IMR-90 (cell line): ENCODE results near the gene PDE4B. TPM values are rescaled to one million over a fixed set of nuclear protein-coding genes. Genes with fewer than 3 reads are reported as not detected.

ENCODE experiments used
- ATAC-seq: fragments of 200-7000 bp; cut with Tn5 transposase; 2 replicates; pipeline ENCODE4 v1.9.1; 2020; ENCODE audit warnings: low read depth, mild to moderate bottlenecking, moderate library complexity
- BruUV-seq: library from RNA; stranded (reverse); fragments of 400-500 nt; replicated peaks from 2 replicates; lab custom pipeline; 2021; lab: Mats Ljungman, UMichigan
- CTCF ChIA-PET: fragments of 300-600 bp; formaldehyde crosslinking; extraction: SDS; loops from one replicate; lab custom pipeline; 2021; ENCODE audit warnings: antibody characterized with exemption; lab: Yijun Ruan, JAX
- POLR2A ChIA-PET: fragments of 300-600 bp; sonication (Branson Sonifier 250); formaldehyde crosslinking; loops from one replicate; lab custom pipeline; 2022; ENCODE audit warnings: antibody characterized with exemption; ENCODE audit not compliant: unreplicated experiment; lab: Charles Lee
- DNase-seq: peaks from one replicate; pipeline ENCODE4 v3.0.0; 2013
- H2AFZ ChIP-seq: replicated peaks from 2 replicates; pipeline ENCODE3; 2013; ENCODE audit warnings: low read length, mild to moderate bottlenecking; ENCODE audit not compliant: poor library complexity
- H2AK5ac ChIP-seq: 2 replicates; pipeline ENCODE4 v1.6.1; 2013; ENCODE audit warnings: low read depth, low read length, inconsistent platforms
- H2AK9ac ChIP-seq: replicated peaks from 2 replicates; pipeline ENCODE3; 2013; ENCODE audit warnings: mild to moderate bottlenecking, low read depth, low read length, moderate library complexity; ENCODE audit not compliant: poor library complexity
- H2BK120ac ChIP-seq: 2 replicates; pipeline ENCODE4 v1.6.1; 2013; ENCODE audit warnings: low read depth, low read length, inconsistent platforms
- H2BK15ac ChIP-seq: 3 replicates; pipeline ENCODE4 v1.6.1; 2013; ENCODE audit warnings: low read depth, low read length, inconsistent platforms
- H2BK20ac ChIP-seq: 2 replicates; pipeline ENCODE4 v1.6.1; 2013; ENCODE audit warnings: low read depth, mild to moderate bottlenecking, inconsistent platforms, low read length, moderate library complexity
- H2BK5ac ChIP-seq: 2 replicates; pipeline ENCODE4 v1.6.1; 2013; ENCODE audit warnings: mild to moderate bottlenecking, low read depth, low read length, inconsistent platforms; ENCODE audit not compliant: poor library complexity, severe bottlenecking
- H3K14ac ChIP-seq: replicated peaks from 2 replicates; pipeline ENCODE4 v1.6.1; 2013; ENCODE audit warnings: low read depth, low read length, inconsistent platforms
- H3K18ac ChIP-seq: 2 replicates; pipeline ENCODE4 v1.6.1; 2013; ENCODE audit warnings: low read depth, low read length, control low read depth
- H3K23ac ChIP-seq: 2 replicates; pipeline ENCODE4 v1.6.1; 2013; ENCODE audit warnings: low read depth, low read length, inconsistent platforms
- H3K27ac ChIP-seq: 2 replicates; pipeline ENCODE4 v1.5.1; 2013; ENCODE audit warnings: mild to moderate bottlenecking, control low read depth, low read length; ENCODE audit not compliant: insufficient read depth
- H3K27me3 ChIP-seq: 2 replicates; pipeline ENCODE4 v1.6.1; 2013; ENCODE audit warnings: low read length; ENCODE audit not compliant: control insufficient read depth, insufficient read depth
- H3K36me3 ChIP-seq: 2 replicates; pipeline ENCODE4 v1.6.1; 2013; ENCODE audit warnings: low read length, mixed read lengths; ENCODE audit not compliant: control insufficient read depth, insufficient read depth
- H3K4ac ChIP-seq: 2 replicates; pipeline ENCODE4 v1.6.1; 2013; ENCODE audit warnings: low read depth, low read length, inconsistent platforms
- H3K4me1 ChIP-seq: 2 replicates; pipeline ENCODE4 v1.6.1; 2013; ENCODE audit warnings: low read length, mixed read lengths; ENCODE audit not compliant: control insufficient read depth, insufficient read depth
- H3K4me2 ChIP-seq: 2 replicates; pipeline ENCODE4 v1.6.1; 2013; ENCODE audit warnings: low read depth, mild to moderate bottlenecking, control low read depth, low read length, moderate library complexity
- H3K4me3 ChIP-seq: 2 replicates; pipeline ENCODE4 v1.5.1; 2013; ENCODE audit warnings: low read depth, mild to moderate bottlenecking, control low read depth, low read length, moderate library complexity; ENCODE audit not compliant: insufficient read depth
- H3K56ac ChIP-seq: 2 replicates; pipeline ENCODE4 v1.6.1; 2013; ENCODE audit warnings: low read length, inconsistent platforms; ENCODE audit not compliant: insufficient read depth; ENCODE audit errors: extremely low read depth
- H3K79me1 ChIP-seq, 2 experiments: 2 replicates each; pipeline ENCODE4 v1.6.1; 2013; ENCODE audit warnings: low read length in 2 of 2, inconsistent platforms in 1 of 2, low read depth in 1 of 2
- H3K9ac ChIP-seq: 2 replicates; pipeline ENCODE4 v1.6.1; 2013; ENCODE audit warnings: low read depth, low read length, control low read depth
- H3K9me1 ChIP-seq: 2 replicates; pipeline ENCODE4 v1.6.1; 2013; ENCODE audit warnings: low read length, inconsistent platforms; ENCODE audit not compliant: insufficient read depth
- H3K9me3 ChIP-seq: 2 replicates; pipeline ENCODE4 v1.6.1; 2013; ENCODE audit warnings: low read length; ENCODE audit not compliant: control insufficient read depth, insufficient read depth
- H4K20me1 ChIP-seq: 2 replicates; pipeline ENCODE4 v1.6.1; 2013; ENCODE audit warnings: low read length, inconsistent platforms; ENCODE audit not compliant: insufficient read depth
- H4K5ac ChIP-seq: 2 replicates; pipeline ENCODE4 v1.6.1; 2013; ENCODE audit warnings: mild to moderate bottlenecking, low read depth, low read length, control low read depth
- H4K8ac ChIP-seq, 2 experiments: 2 replicates each; pipeline ENCODE4 v1.6.1; 2013; ENCODE audit warnings: low read depth in 2 of 2, low read length in 2 of 2, control low read depth in 1 of 2, inconsistent platforms in 1 of 2
- H4K91ac ChIP-seq: 2 replicates; pipeline ENCODE4 v1.6.1; 2013; ENCODE audit warnings: low read depth, low read length, inconsistent platforms; ENCODE audit not compliant: insufficient read depth
- CEBPB ChIP-seq: IDR thresholded peaks from 2 replicates; pipeline ENCODE4 v1.6.1; 2012; ENCODE audit warnings: low read depth, low read length, improper control_type of control experiment
- MAFK ChIP-seq: IDR thresholded peaks from 2 replicates; pipeline ENCODE4 v1.6.1; 2012; ENCODE audit warnings: low read depth, low read length, improper control_type of control experiment
- NFE2L2 ChIP-seq: fragments of 150-350 bp; IDR thresholded peaks from 2 replicates; pipeline ENCODE4 v1.6.1; 2016; ENCODE audit warnings: low read depth, mild to moderate bottlenecking, low read length
- RCOR1 ChIP-seq: IDR thresholded peaks from 2 replicates; pipeline ENCODE4 v1.6.1; 2012; ENCODE audit warnings: mild to moderate bottlenecking, low read length, improper control_type of control experiment; ENCODE audit not compliant: insufficient replicate concordance
- SMC3 ChIP-seq: fragments of 150-350 bp; IDR thresholded peaks from 2 replicates; pipeline ENCODE4 v1.6.1; 2016; ENCODE audit warnings: low read depth, mild to moderate bottlenecking, antibody characterized with exemption, low read length, moderate library complexity
- WGBS, 2 experiments: methylation state at CpG; one replicate each; pipeline versions ENCODE4 v1.1.5 to v1.1.7; 2013; ENCODE audit warnings: missing lambda C conversion rate in 2 of 2; ENCODE audit not compliant: insufficient read length in 1 of 2; ENCODE audit errors: extremely low coverage in 2 of 2; 5-methylcytosine and 5-hydroxymethylcytosine counted together
- dilution Hi-C: fragments of 300-500 bp; cut with HindIII; formaldehyde crosslinking; loops from one replicate; pipeline ENCODE4 v1.14.3; 2018; ENCODE audit warnings: low sequenced_read_pairs; ENCODE audit not compliant: unreplicated experiment
- in situ Hi-C: fragments of 300-500 bp; cut with MboI; formaldehyde crosslinking; loops from 3 replicates; pipeline ENCODE4 v1.14.3; 2019; ENCODE audit warnings: low sequenced_read_pairs, inconsistent platforms, mixed read lengths
- intact Hi-C: fragments of 100-400 bp; cut with micrococcal nuclease; formaldehyde crosslinking; loops from 2 replicates; pipeline ENCODE4 v1.10.0; 2022
- polyA plus RNA-seq, 3 experiments: library from polyadenylated mRNA; depleted of rRNA; stranded (reverse); fragments of >200 nt; gene quantifications; 2 replicates each; pipeline ENCODE4 v1.2.3, GENCODE V29; 2012; ENCODE audit warnings: low replicate concordance in 1 of 3
- total RNA-seq: library from RNA; depleted of rRNA; stranded (reverse); fragments of >200 nt; gene quantifications from 2 replicates; pipeline ENCODE4 v1.2.3, GENCODE V29; 2012
- TF ChIP-seq, protein P1 (sequence below): conservative IDR thresholded peaks from 2 replicates; pipeline ENCODE4 v1.5.1; 2012; ENCODE audit warnings: mild to moderate bottlenecking, low read depth, low read length, improper control_type of control experiment
- TF ChIP-seq, protein P2 (sequence below): fragments of 150-350 bp; IDR thresholded peaks from 2 replicates; pipeline ENCODE4 v1.6.1; 2017; ENCODE audit warnings: mild to moderate bottlenecking, antibody characterized with exemption, low read length, low read depth
- TF ChIP-seq, protein P3 (sequence below): fragments of 150-350 bp; IDR thresholded peaks from 2 replicates; pipeline ENCODE4 v1.6.1; 2016; ENCODE audit warnings: low read depth, mild to moderate bottlenecking, low read length, moderate library complexity, borderline replicate concordance

Gene PDE4B
- total and polyA plus RNA-seq, 2 of the 4 experiments (the other 2 are of a cell fraction), result 5.8 to 21.3 TPM

DNA sequence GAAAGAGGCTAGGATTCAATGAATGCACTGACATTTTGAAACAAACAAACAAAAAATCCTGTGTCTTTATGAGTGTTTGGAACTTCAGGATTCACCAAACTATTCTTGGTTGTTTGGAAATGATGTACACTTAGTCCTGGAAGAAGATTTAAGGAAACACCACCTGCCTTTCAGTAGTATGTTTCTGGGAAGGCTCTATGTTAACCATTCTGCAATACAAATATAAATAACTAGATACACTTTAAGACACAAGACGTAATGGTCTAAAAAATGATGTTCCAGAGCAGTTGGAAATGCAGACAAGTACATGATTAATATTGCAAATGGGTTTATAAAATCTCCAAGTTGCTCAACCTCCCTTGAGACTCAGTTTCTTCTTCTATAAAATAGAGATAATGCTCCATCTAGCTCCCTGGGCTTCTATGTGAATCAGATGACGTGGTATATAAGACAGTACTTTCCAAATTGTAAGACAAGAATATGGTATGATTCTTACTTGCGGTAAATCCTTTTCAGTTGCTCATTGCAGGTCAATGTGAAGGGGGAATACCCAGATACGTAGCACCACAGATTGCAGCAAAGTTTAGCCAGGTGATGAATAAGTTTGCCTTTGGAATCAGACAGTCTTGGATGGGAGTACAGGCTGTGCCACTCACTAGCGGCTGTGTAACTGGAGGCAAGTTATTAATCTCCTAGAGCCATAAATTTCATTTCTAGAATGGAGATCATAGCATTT lies 516.5 kb downstream of the PDE4B start:
- BruUV-seq, result no TSS peak
- Histone ChIP-seq H3K9me1 (no peaks in the 10 kb centered on the region; the same call in 1 of the 2 replicates), H3K4me2 (no peak overlapping the region), H3K4ac (no peak overlapping the region), H2BK20ac (no peak overlapping the region), H2BK15ac (no peak overlapping the region), H3K9me3 (no peaks in the 10 kb centered on the region), H3K9ac (no peak overlapping the region), H3K27me3 (no peaks in the 10 kb centered on the region), H3K18ac (no peak overlapping the region), H3K27ac (no peak overlapping the region), H4K8ac (no peak overlapping the region), H3K4me1 (peaks cover 8% of the 10 kb centered on the region), H2BK120ac (no peak overlapping the region), H3K23ac (no peak overlapping the region), H2AK9ac (no peak overlapping the region), H3K36me3 (no peaks in the 10 kb centered on the region), H3K79me1 (no peaks in the 10 kb centered on the region), H3K4me3 (no peak overlapping the region), H2AK5ac (no peak overlapping the region), H2BK5ac (no peak overlapping the region), H4K5ac (no peak overlapping the region), H2AFZ (no peak overlapping the region), H3K14ac (no peak overlapping the region), H4K91ac (no peak overlapping the region), H4K20me1 (no peaks in the 10 kb centered on the region), H3K56ac (no peak overlapping the region)
- WGBS, 2 experiments, result no CpG with 5 or more reads among the region's 5 CpGs
- DNase-seq (no peak), ATAC-seq (no peak)
- intact Hi-C loops, result no loop called here
- in situ Hi-C loops, result no loop called here
- TF ChIP-seq RCOR1, result no peak
- TF ChIP-seq SMC3, result no peak
- TF ChIP-seq MAFK, result no peak
- TF ChIP-seq, protein P1, sequence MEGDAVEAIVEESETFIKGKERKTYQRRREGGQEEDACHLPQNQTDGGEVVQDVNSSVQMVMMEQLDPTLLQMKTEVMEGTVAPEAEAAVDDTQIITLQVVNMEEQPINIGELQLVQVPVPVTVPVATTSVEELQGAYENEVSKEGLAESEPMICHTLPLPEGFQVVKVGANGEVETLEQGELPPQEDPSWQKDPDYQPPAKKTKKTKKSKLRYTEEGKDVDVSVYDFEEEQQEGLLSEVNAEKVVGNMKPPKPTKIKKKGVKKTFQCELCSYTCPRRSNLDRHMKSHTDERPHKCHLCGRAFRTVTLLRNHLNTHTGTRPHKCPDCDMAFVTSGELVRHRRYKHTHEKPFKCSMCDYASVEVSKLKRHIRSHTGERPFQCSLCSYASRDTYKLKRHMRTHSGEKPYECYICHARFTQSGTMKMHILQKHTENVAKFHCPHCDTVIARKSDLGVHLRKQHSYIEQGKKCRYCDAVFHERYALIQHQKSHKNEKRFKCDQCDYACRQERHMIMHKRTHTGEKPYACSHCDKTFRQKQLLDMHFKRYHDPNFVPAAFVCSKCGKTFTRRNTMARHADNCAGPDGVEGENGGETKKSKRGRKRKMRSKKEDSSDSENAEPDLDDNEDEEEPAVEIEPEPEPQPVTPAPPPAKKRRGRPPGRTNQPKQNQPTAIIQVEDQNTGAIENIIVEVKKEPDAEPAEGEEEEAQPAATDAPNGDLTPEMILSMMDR, result no peak
- no peak for TF ChIP-seq NFE2L2
- TF ChIP-seq, protein P2, sequence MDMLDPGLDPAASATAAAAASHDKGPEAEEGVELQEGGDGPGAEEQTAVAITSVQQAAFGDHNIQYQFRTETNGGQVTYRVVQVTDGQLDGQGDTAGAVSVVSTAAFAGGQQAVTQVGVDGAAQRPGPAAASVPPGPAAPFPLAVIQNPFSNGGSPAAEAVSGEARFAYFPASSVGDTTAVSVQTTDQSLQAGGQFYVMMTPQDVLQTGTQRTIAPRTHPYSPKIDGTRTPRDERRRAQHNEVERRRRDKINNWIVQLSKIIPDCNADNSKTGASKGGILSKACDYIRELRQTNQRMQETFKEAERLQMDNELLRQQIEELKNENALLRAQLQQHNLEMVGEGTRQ, result no peak
- TF ChIP-seq, protein P3, sequence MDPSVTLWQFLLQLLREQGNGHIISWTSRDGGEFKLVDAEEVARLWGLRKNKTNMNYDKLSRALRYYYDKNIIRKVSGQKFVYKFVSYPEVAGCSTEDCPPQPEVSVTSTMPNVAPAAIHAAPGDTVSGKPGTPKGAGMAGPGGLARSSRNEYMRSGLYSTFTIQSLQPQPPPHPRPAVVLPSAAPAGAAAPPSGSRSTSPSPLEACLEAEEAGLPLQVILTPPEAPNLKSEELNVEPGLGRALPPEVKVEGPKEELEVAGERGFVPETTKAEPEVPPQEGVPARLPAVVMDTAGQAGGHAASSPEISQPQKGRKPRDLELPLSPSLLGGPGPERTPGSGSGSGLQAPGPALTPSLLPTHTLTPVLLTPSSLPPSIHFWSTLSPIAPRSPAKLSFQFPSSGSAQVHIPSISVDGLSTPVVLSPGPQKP, result no peak
- TF ChIP-seq CEBPB, result no peak
- dilution Hi-C loops, result no loop called here
- POLR2A ChIA-PET, result no interaction called here
- CTCF ChIA-PET, result no interaction called here
